K562 (cell line): ENCODE data around the gene ATM. TPM values are rescaled to one million over a fixed set of nuclear protein-coding genes. Genes with fewer than 3 reads are reported as not detected.

Source experiments
- ATAC-seq: fragments of 200-7000 bp; cut with Tn5 transposase; 3 replicates; pipeline ENCODE4 v1.9.1; 2020; ENCODE audit warnings: moderate library complexity
- BruUV-seq: library from RNA; stranded (reverse); fragments of 400-500 nt; replicated peaks from 2 replicates; lab custom pipeline; 2021; lab: Mats Ljungman, UMichigan
- CTCF ChIA-PET: fragments of 300-600 bp; formaldehyde crosslinking; extraction: SDS; loops from one replicate; lab custom pipeline; 2021; ENCODE audit warnings: low intra/inter-chr PET ratio; lab: Yijun Ruan, JAX
- POLR2A ChIA-PET: fragments of 300-600, 350-650 bp; sonication (Branson Sonifier 250); formaldehyde crosslinking; extraction: SDS; loops from one replicate; lab custom pipeline; 2021; ENCODE audit warnings: antibody characterized with exemption, inconsistent platforms; lab: Yijun Ruan, JAX
- DNase-seq, 4 experiments: peaks; one replicate each; pipeline versions ENCODE4 v3.0.0 to v3.0.0-alpha.2; 2011 to 2018; ENCODE audit warnings: low spot score in 3 of 4, mixed read lengths in 3 of 4; ENCODE audit errors: extremely low read depth in 1 of 4
- FAIRE-seq: peaks from 2 replicates; lab custom pipeline; 2011; peaks lifted over from hg19 to GRCh38; lab: Jason Lieb, UNC
- H2AFZ ChIP-seq: 2 replicates; pipeline ENCODE4 v1.6.0; 2011; ENCODE audit warnings: low read depth, low read length, control low read depth, inconsistent platforms
- H3K27ac ChIP-seq: fragments of 200-600 bp; 3 replicates; pipeline ENCODE4 v1.8.0; 2011; ENCODE audit warnings: low read depth, mild to moderate bottlenecking, control low read depth, inconsistent platforms, low read length, moderate library complexity, mixed read lengths; ENCODE audit errors: extremely low read depth
- H3K27me3 ChIP-seq, 2 experiments: fragments of 300-600 bp in 1 of 2; 2 replicates in 1 of 2; 3 replicates in 1 of 2; pipeline versions ENCODE4 v1.6.0 to v1.8.0; 2011; ENCODE audit warnings: inconsistent platforms in 2 of 2, low read length in 2 of 2, mild to moderate bottlenecking in 1 of 2, mixed read lengths in 1 of 2, moderate library complexity in 1 of 2; ENCODE audit not compliant: control insufficient read depth in 2 of 2, insufficient read depth in 2 of 2
- H3K36me3 ChIP-seq: fragments of 300-600 bp; 3 replicates; pipeline ENCODE4 v1.8.0; 2011; ENCODE audit warnings: mild to moderate bottlenecking, low read length, inconsistent platforms; ENCODE audit not compliant: control insufficient read depth, insufficient read depth
- H3K4me1 ChIP-seq, 2 experiments: fragments of 200-600 bp in 1 of 2; replicated peaks in 1 of 2; 2 replicates in 1 of 2; 3 replicates in 1 of 2; pipeline versions ENCODE4 v1.5.1 to v1.8.0; 2011; ENCODE audit warnings: inconsistent platforms in 2 of 2, low read length in 2 of 2, mild to moderate bottlenecking in 1 of 2, mixed read lengths in 1 of 2, moderate library complexity in 1 of 2; ENCODE audit not compliant: control insufficient read depth in 2 of 2, insufficient read depth in 2 of 2
- H3K4me2 ChIP-seq: 2 replicates; pipeline ENCODE4 v1.6.1; 2011; ENCODE audit warnings: low read length, control low read depth, inconsistent platforms, mixed read lengths; ENCODE audit not compliant: insufficient read depth
- H3K4me3 ChIP-seq: fragments of 200-600 bp; sonication (generic), shearing (Covaris generic); 2 replicates; pipeline ENCODE4 v1.5.1; 2016; ENCODE audit warnings: control low read depth, inconsistent platforms
- H3K79me2 ChIP-seq: fragments of 200-600 bp; 3 replicates; pipeline ENCODE4 v1.8.0; 2011; ENCODE audit warnings: low read length, inconsistent platforms; ENCODE audit not compliant: control insufficient read depth, insufficient read depth
- H3K9ac ChIP-seq, 2 experiments: 2 replicates each; pipeline versions ENCODE4 v1.6.0 to v1.6.1; 2011; ENCODE audit warnings: low read depth in 2 of 2, low read length in 2 of 2, control low read depth in 1 of 2, inconsistent platforms in 1 of 2, mild to moderate bottlenecking in 1 of 2, mixed read lengths in 1 of 2; ENCODE audit not compliant: insufficient read depth in 1 of 2
- H3K9me1 ChIP-seq: one replicate; pipeline ENCODE4 v1.6.0; 2011; ENCODE audit warnings: inconsistent platforms, mild to moderate bottlenecking, low read length, moderate library complexity; ENCODE audit not compliant: control insufficient read depth, insufficient read depth
- H3K9me3 ChIP-seq: replicated peaks from 2 replicates; pipeline ENCODE4 v1.5.1; 2011; ENCODE audit warnings: low read depth, low read length, inconsistent platforms; ENCODE audit not compliant: control insufficient read depth, insufficient read depth
- H4K20me1 ChIP-seq: replicated peaks from 2 replicates; pipeline ENCODE4 v1.6.1; 2011; ENCODE audit warnings: low read length, inconsistent platforms, mixed read lengths; ENCODE audit not compliant: control insufficient read depth, insufficient read depth
- CXXC5 ChIP-seq: fragments of 250-450 bp; sonication (Bioruptor Pico); IDR thresholded peaks from 2 replicates; pipeline ENCODE4 v1.8.0; 2022; ENCODE audit warnings: inconsistent platforms, mild to moderate bottlenecking, moderate library complexity
- EHMT2 ChIP-seq: fragments of 450-650 bp; IDR thresholded peaks from 2 replicates; pipeline ENCODE4 v1.6.1; 2018; ENCODE audit warnings: antibody characterized with exemption
- JUN ChIP-seq, 2 experiments: sonication (generic) in 1 of 2; formaldehyde crosslinking in 1 of 2; IDR thresholded peaks; 2 replicates each; pipeline versions ENCODE4 v1.6.1 to v1.8.0; 2012 to 2022; ENCODE audit warnings: borderline replicate concordance in 2 of 2, mild to moderate bottlenecking in 2 of 2, improper control_type of control experiment in 1 of 2, low read depth in 1 of 2, low read length in 1 of 2, missing genetic modification reagents in 1 of 2
- MYC ChIP-seq, 2 experiments: fragments of 250-450 bp in 1 of 2; sonication (Bioruptor Pico) in 1 of 2; IDR thresholded peaks; 2 replicates each; pipeline versions ENCODE4 v1.5.1 to v1.6.1; 2012 to 2021; ENCODE audit warnings: low read depth in 2 of 2, borderline replicate concordance in 1 of 2, improper control_type of control experiment in 1 of 2, low read length in 1 of 2, mild to moderate bottlenecking in 1 of 2, moderate library complexity in 1 of 2
- NR2C2 ChIP-seq, 2 experiments: fragments of 200-800 bp in 1 of 2; sonication (Bioruptor generic) in 1 of 2; sonication (generic) in 1 of 2; formaldehyde crosslinking in 1 of 2; IDR thresholded peaks; 2 replicates each; pipeline versions ENCODE4 v1.6.1 to v1.8.0; 2016 to 2022; ENCODE audit warnings: mild to moderate bottlenecking in 1 of 2, missing compliant biosample characterization in 1 of 2, missing genetic modification characterization in 1 of 2, missing genetic modification reagents in 1 of 2
- YY1 ChIP-seq, 3 experiments: IDR thresholded peaks; 2 replicates each; pipeline ENCODE4 v1.6.1; 2011; ENCODE audit warnings: low read length in 2 of 3, mild to moderate bottlenecking in 2 of 3, moderate library complexity in 2 of 3, borderline replicate concordance in 1 of 3, control low read depth in 1 of 3, low read depth in 1 of 3; ENCODE audit not compliant: insufficient read depth in 3 of 3, insufficient replicate concordance in 2 of 3, control insufficient read depth in 1 of 3, insufficient read length in 1 of 3; ENCODE audit errors: extremely low read depth in 1 of 3
- ZKSCAN1 ChIP-seq: fragments of 150-350 bp; IDR thresholded peaks from 2 replicates; pipeline ENCODE4 v1.6.1; 2016; ENCODE audit warnings: low read depth, low read length
- WGBS: fragments of 100-300 bp; shearing (Covaris generic); methylation state at CpG from one replicate; pipeline ENCODE4 v1.1.6; 2016; ENCODE audit warnings: low coverage, mixed read lengths; ENCODE audit not compliant: insufficient coverage; ENCODE audit errors: missing lambda C conversion rate; 5-methylcytosine and 5-hydroxymethylcytosine counted together
- in situ Hi-C: fragments of 300-500 bp; cut with MboI; formaldehyde crosslinking; loops from 4 replicates; pipeline ENCODE4 v1.15.0; 2018; ENCODE audit warnings: inconsistent platforms, mixed read lengths
- intact Hi-C: fragments of 100-400 bp; cut with micrococcal nuclease; formaldehyde crosslinking; loops from 2 replicates; pipeline ENCODE4 v1.14.2; 2022
- polyA plus RNA-seq, 8 experiments: library from polyadenylated mRNA; depleted of rRNA in 4 of 8; stranded (reverse) in 5 of 8; unstranded in 3 of 8; fragments of >200 nt; fragmentation: Nextera tagmentation in 2 of 8; fragmentation: Illumina TruSeq in 1 of 8; extraction: Ambion mirVana in 2 of 8; extraction: Trizol in 1 of 8; gene quantifications; 2 replicates each; pipeline versions ENCODE4 v1.2.1 to v1.2.3, GENCODE V29; 2011 to 2014; ENCODE audit warnings: inconsistent platforms in 1 of 8, missing spikeins in 1 of 8
- total RNA-seq, 7 experiments: library from RNA; depleted of rRNA in 6 of 7; stranded (reverse); fragments of >200 nt in 6 of 7; fragmentation: Illumina TruSeq in 2 of 7; extraction: Trizol in 2 of 7; gene quantifications; 2 replicates each; pipeline versions ENCODE4 v1.2.1 to v1.2.3, GENCODE V29; 2011 to 2021; ENCODE audit warnings: low replicate concordance in 1 of 7
- TF ChIP-seq, protein P1 (sequence below): sonication (generic); IDR thresholded peaks from 2 replicates; pipeline ENCODE4 v1.6.1; 2016
- TF ChIP-seq, protein P2 (sequence below), 2 experiments: fragments of 450-650 bp; conservative IDR thresholded peaks; 2 replicates each; pipeline ENCODE4 v1.6.1; 2017; ENCODE audit warnings: mild to moderate bottlenecking in 2 of 2, moderate library complexity in 2 of 2

ATM gene
- total and polyA plus RNA-seq, 9 of the 15 experiments (the other 6 are each of a cell fraction or from before 2014, with no cell fraction given): 8.3 to 46.8 (median 26.2) TPM

DNA sequence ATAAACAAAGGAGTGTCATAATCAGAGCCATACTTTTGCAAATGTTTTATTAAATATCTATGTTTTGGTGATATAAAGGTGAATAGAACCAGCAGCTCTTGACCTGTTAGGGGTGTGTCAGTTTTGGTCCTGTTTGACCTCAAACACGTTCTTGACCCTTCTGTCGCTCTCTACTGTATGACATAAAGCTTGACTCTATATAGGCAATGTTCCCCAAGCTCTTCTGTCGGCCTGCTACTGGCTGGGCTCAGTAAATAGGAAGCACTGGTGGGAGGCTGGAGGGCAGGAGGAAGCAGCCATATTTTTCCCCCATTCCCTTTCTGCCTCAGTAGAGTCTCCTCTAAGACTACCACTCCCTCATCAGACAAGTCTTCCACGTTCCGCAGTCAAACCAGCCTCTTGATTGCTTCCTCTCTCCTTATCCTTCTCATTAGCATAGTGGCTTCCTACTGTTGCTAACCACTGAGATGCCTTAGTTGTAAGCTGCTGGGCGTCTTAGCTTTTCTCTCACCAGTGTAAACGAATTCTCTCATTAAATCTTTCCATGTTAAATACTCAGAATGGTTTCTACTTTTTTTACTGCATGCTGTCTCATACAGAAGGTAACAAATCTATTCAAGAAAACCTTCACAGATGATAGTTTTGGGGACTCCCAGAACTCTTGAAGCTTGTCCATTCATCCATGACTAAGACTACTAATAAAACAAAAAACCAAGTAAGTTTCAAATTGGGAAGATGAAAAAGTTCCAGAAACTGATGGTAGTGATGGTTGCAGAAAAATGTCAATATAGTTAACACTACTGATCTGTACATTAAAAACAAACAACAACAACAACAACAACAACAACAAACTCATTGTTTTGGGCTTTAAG is 3.7 kb upstream of the ATM start:
- FAIRE-seq: no peak
- H3K4me3 ChIP-seq: peak overlapping the region; percentile 80; the same call in 1 of the 2 replicates
- intact Hi-C loops: loop anchor here (1.0 kb wide), 1 partner anchor 70 kb away; no protein-coding TSS in a partner anchor
- TF ChIP-seq NR2C2 (CRISPR knock-in tag; IDR thresholded peaks at IDR 0.05) (no peak), NR2C2 (tag; IDR thresholded peaks at IDR 0.05) (0 out of 2 replicates have a peak, but pooled peaks have one; percentile 41), EHMT2 (0 out of 2 replicates have a peak, but pooled peaks have one; percentile 15), MYC (IDR thresholded peaks at IDR 0.05; ENCODE audit: low read depth, low read length) (0 out of 2 replicates have a peak, but pooled peaks have one; percentile 16), MYC (CRISPR knock-in tag; IDR thresholded peaks at IDR 0.05; ENCODE audit: borderline replicate concordance, low read depth) (no peak), JUN (IDR thresholded peaks at IDR 0.05; ENCODE audit: borderline replicate concordance, low read depth, low read length) (no peak), JUN (CRISPR knock-in tag; IDR thresholded peaks at IDR 0.05; ENCODE audit: borderline replicate concordance) (no peak), CXXC5 (0 out of 2 replicates have a peak, but pooled peaks have one; percentile 38), YY1 (IDR thresholded peaks at IDR 0.05; ENCODE audit: borderline replicate concordance in 1 of 3, control insufficient read depth in 1 of 3, extremely low read depth in 1 of 3, insufficient read depth in 3 of 3, insufficient read length in 1 of 3, insufficient replicate concordance in 2 of 3, low read depth in 1 of 3, low read length in 2 of 3) (peak in 1 of 3 experiments; percentile 57), ZKSCAN1 (no peak)
- TF ChIP-seq, protein P1, sequence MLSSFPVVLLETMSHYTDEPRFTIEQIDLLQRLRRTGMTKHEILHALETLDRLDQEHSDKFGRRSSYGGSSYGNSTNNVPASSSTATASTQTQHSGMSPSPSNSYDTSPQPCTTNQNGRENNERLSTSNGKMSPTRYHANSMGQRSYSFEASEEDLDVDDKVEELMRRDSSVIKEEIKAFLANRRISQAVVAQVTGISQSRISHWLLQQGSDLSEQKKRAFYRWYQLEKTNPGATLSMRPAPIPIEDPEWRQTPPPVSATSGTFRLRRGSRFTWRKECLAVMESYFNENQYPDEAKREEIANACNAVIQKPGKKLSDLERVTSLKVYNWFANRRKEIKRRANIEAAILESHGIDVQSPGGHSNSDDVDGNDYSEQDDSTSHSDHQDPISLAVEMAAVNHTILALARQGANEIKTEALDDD: peak; percentile 68
- TF ChIP-seq, protein P2, sequence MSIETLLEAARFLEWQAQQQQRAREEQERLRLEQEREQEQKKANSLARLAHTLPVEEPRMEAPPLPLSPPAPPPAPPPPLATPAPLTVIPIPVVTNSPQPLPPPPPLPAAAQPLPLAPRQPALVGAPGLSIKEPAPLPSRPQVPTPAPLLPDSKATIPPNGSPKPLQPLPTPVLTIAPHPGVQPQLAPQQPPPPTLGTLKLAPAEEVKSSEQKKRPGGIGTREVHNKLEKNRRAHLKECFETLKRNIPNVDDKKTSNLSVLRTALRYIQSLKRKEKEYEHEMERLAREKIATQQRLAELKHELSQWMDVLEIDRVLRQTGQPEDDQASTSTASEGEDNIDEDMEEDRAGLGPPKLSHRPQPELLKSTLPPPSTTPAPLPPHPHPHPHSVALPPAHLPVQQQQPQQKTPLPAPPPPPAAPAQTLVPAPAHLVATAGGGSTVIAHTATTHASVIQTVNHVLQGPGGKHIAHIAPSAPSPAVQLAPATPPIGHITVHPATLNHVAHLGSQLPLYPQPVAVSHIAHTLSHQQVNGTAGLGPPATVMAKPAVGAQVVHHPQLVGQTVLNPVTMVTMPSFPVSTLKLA (conservative IDR thresholded peaks at IDR 0.05): peak in 1 of 2 experiments; percentile 55; a peak in 2 of 4 replicates

More for the DNA sequence above, 3.7 kb upstream of the ATM start:
- CTCF ChIA-PET: no interaction called here
- H3K9me3 ChIP-seq: no peaks in the 10 kb centered on the region
- in situ Hi-C loops: no loop called here
- WGBS: 14% methylated on average over 7 of the region's 7 CpGs
- H3K36me3 ChIP-seq: peaks cover 51% of the 10 kb centered on the region
- ATAC-seq (peak; percentile 14), DNase-seq (peak in 2 of 4 experiments; percentile 47 to 57)
- H3K9ac ChIP-seq: peak overlapping the region; percentile 75 to 98; a peak in 3 of 4 replicates
- H3K27ac ChIP-seq: peak overlapping the region; percentile 67
- H3K4me1 ChIP-seq: peaks cover 10 to 34% of the 10 kb centered on the region in 2 experiments
- H3K79me2 ChIP-seq: peaks cover 89% of the 10 kb centered on the region
- no TSS peak for BruUV-seq
- no peaks in the 10 kb centered on the region for H3K27me3 ChIP-seq
- peaks cover 28% of the 10 kb centered on the region for H4K20me1 ChIP-seq
- no peaks in the 10 kb centered on the region for H3K9me1 ChIP-seq
- peak overlapping the region; percentile 76 for H3K4me2 ChIP-seq
- no peak overlapping the region for H2AFZ ChIP-seq
- POLR2A ChIA-PET: interaction anchor here (0.6 to 1.8 kb wide), 5 partner anchors 8 to 75 kb away, joined by 3 to 5 read pairs (median 3); no protein-coding TSS in a partner anchor
